H9 (cell line): ENCODE data around the gene OTOL1. TPM values are rescaled to one million over a fixed set of nuclear protein-coding genes. Genes with fewer than 3 reads are reported as not detected.

Experiments
- DNase-seq: peaks from one replicate; pipeline ENCODE4 v3.0.0-alpha.2; 2017
- H2AFZ ChIP-seq: one replicate; pipeline ENCODE4 v1.6.1; 2013; ENCODE audit warnings: mild to moderate bottlenecking, low read length, control low read depth, moderate library complexity
- H2AK5ac ChIP-seq: 2 replicates; pipeline ENCODE4 v1.6.1; 2013; ENCODE audit warnings: low read length, control low read depth, mixed read lengths; ENCODE audit not compliant: insufficient read length
- H2BK120ac ChIP-seq: one replicate; pipeline ENCODE4 v1.6.1; 2013; ENCODE audit warnings: low read depth, mild to moderate bottlenecking, low read length, control low read depth, inconsistent platforms; ENCODE audit not compliant: poor library complexity, severe bottlenecking
- H2BK12ac ChIP-seq: 2 replicates; pipeline ENCODE4 v1.6.1; 2013; ENCODE audit warnings: low read length, control low read depth, mixed read lengths, low read depth; ENCODE audit not compliant: insufficient read length
- H2BK15ac ChIP-seq: 2 replicates; pipeline ENCODE4 v1.6.1; 2013; ENCODE audit warnings: low read depth, low read length, control low read depth
- H2BK20ac ChIP-seq: one replicate; pipeline ENCODE4 v1.6.1; 2013; ENCODE audit warnings: low read depth, mild to moderate bottlenecking, low read length, control low read depth, inconsistent platforms; ENCODE audit not compliant: poor library complexity, severe bottlenecking
- H2BK5ac ChIP-seq: 2 replicates; pipeline ENCODE4 v1.6.1; 2013; ENCODE audit warnings: low read length, control low read depth, mixed read lengths; ENCODE audit not compliant: insufficient read length
- H3K14ac ChIP-seq: 2 replicates; pipeline ENCODE4 v1.6.1; 2013; ENCODE audit warnings: low read length, control low read depth; ENCODE audit not compliant: insufficient read depth
- H3K18ac ChIP-seq: 2 replicates; pipeline ENCODE4 v1.6.1; 2013; ENCODE audit warnings: low read depth, mild to moderate bottlenecking, mixed read lengths, low read length, control low read depth; ENCODE audit not compliant: insufficient read length
- H3K23ac ChIP-seq: 2 replicates; pipeline ENCODE4 v1.6.1; 2013; ENCODE audit warnings: low read length, control low read depth, mixed read lengths, low read depth; ENCODE audit not compliant: insufficient read length
- H3K23me2 ChIP-seq: 2 replicates; pipeline ENCODE4 v1.6.1; 2013; ENCODE audit warnings: low read depth, mild to moderate bottlenecking, mixed read lengths, low read length, control low read depth; ENCODE audit not compliant: insufficient read length, poor library complexity, severe bottlenecking
- H3K27ac ChIP-seq: 2 replicates; pipeline ENCODE4 v1.5.1; 2013; ENCODE audit warnings: low read length, control low read depth, mixed read lengths, low read depth; ENCODE audit not compliant: insufficient read length
- H3K27me3 ChIP-seq: 2 replicates; pipeline ENCODE4 v1.6.1; 2013; ENCODE audit warnings: low read length, control low read depth, inconsistent platforms; ENCODE audit not compliant: insufficient read depth
- H3K4ac ChIP-seq: 2 replicates; pipeline ENCODE4 v1.6.1; 2013; ENCODE audit warnings: low read depth, mild to moderate bottlenecking, control low read depth, inconsistent platforms, low read length, moderate library complexity
- H3K4me1 ChIP-seq: 2 replicates; pipeline ENCODE4 v1.6.1; 2013; ENCODE audit warnings: low read length, control low read depth, inconsistent platforms; ENCODE audit not compliant: insufficient read depth
- H3K4me2 ChIP-seq: 2 replicates; pipeline ENCODE4 v1.6.1; 2013; ENCODE audit warnings: low read length, control low read depth, mixed read lengths; ENCODE audit not compliant: insufficient read length, insufficient read depth
- H3K56ac ChIP-seq: 2 replicates; pipeline ENCODE4 v1.6.1; 2013; ENCODE audit warnings: low read depth, mild to moderate bottlenecking, mixed read lengths, low read length, control low read depth; ENCODE audit not compliant: insufficient read length
- H3K79me1 ChIP-seq: 2 replicates; pipeline ENCODE4 v1.6.1; 2013; ENCODE audit warnings: low read depth, mild to moderate bottlenecking, moderate library complexity, low read length, control low read depth, inconsistent platforms; ENCODE audit not compliant: insufficient read depth, poor library complexity, severe bottlenecking
- H3K79me2 ChIP-seq: 2 replicates; pipeline ENCODE4 v1.6.1; 2013; ENCODE audit warnings: low read length, control low read depth, inconsistent platforms; ENCODE audit not compliant: insufficient read depth
- H3K9ac ChIP-seq: 2 replicates; pipeline ENCODE4 v1.6.1; 2013; ENCODE audit warnings: low read length, control low read depth, mixed read lengths; ENCODE audit not compliant: insufficient read length; ENCODE audit errors: extremely low read depth
- H3K9me3 ChIP-seq: one replicate; pipeline ENCODE4 v1.6.1; 2013; ENCODE audit warnings: low read depth, low read length, inconsistent platforms; ENCODE audit not compliant: control insufficient read depth
- H3T11ph ChIP-seq: one replicate; pipeline ENCODE4 v1.6.1; 2013; ENCODE audit warnings: mild to moderate bottlenecking, low read length, control low read depth, inconsistent platforms
- H4K20me1 ChIP-seq: one replicate; pipeline ENCODE4 v1.6.1; 2013; ENCODE audit not compliant: control insufficient read depth, insufficient read length, insufficient read depth
- H4K5ac ChIP-seq: 2 replicates; pipeline ENCODE4 v1.6.1; 2013; ENCODE audit warnings: low read depth, mild to moderate bottlenecking, mixed read lengths, low read length, control low read depth; ENCODE audit not compliant: insufficient read length
- H4K8ac ChIP-seq: replicated peaks from 2 replicates; pipeline ENCODE4 v1.6.1; 2013; ENCODE audit warnings: low read length, control low read depth, mixed read lengths, low read depth; ENCODE audit not compliant: insufficient read length
- H4K91ac ChIP-seq: 2 replicates; pipeline ENCODE4 v1.6.1; 2013; ENCODE audit warnings: low read depth, mild to moderate bottlenecking, moderate library complexity, mixed read lengths, low read length, control low read depth; ENCODE audit not compliant: insufficient read length
- H3K27ac Mint-ChIP-seq, 3 experiments: 2 replicates in 2 of 3; 3 replicates in 1 of 3; pipeline ENCODE4 v1.8.0; 2020 to 2021; ENCODE audit warnings: mixed read lengths in 3 of 3, mild to moderate bottlenecking in 1 of 3, moderate library complexity in 1 of 3
- H3K27me3 Mint-ChIP-seq: 2 replicates; pipeline ENCODE4 v1.8.0; 2021; ENCODE audit warnings: low read depth, mild to moderate bottlenecking, moderate library complexity, mixed read lengths
- H3K36me3 Mint-ChIP-seq, 3 experiments: 2 replicates in 2 of 3; 3 replicates in 1 of 3; pipeline ENCODE4 v1.8.0; 2020 to 2021; ENCODE audit warnings: low read depth in 3 of 3, mixed read lengths in 3 of 3; ENCODE audit not compliant: insufficient read depth in 1 of 3
- H3K4me1 Mint-ChIP-seq, 2 experiments: 2 replicates each; pipeline ENCODE4 v1.8.0; 2020; ENCODE audit warnings: mixed read lengths in 2 of 2
- H3K4me3 Mint-ChIP-seq, 2 experiments: 2 replicates in 1 of 2; 3 replicates in 1 of 2; pipeline ENCODE4 v1.8.0; 2020 to 2021; ENCODE audit warnings: mild to moderate bottlenecking in 2 of 2, mixed read lengths in 2 of 2, moderate library complexity in 1 of 2
- H3K9me3 Mint-ChIP-seq, 2 experiments: 2 replicates in 1 of 2; 3 replicates in 1 of 2; pipeline ENCODE4 v1.8.0; 2020; ENCODE audit warnings: mild to moderate bottlenecking in 2 of 2, mixed read lengths in 2 of 2, moderate library complexity in 1 of 2
- CTCF ChIP-seq: fragments of 200-600 bp; sonication (generic); conservative IDR thresholded peaks from 3 replicates; pipeline ENCODE4 v1.8.0; 2021; ENCODE audit warnings: antibody characterized with exemption, mild to moderate bottlenecking
- WGBS: extraction: QIAGEN DNeasy Blood & Tissue Kit; methylation state at CpG from one replicate; pipeline ENCODE4 v1.1.7; 2013; ENCODE audit warnings: missing lambda C conversion rate, low lambda C conversion rate, mixed read lengths; ENCODE audit not compliant: insufficient read length; ENCODE audit errors: extremely low coverage; 5-methylcytosine and 5-hydroxymethylcytosine counted together
- total RNA-seq: library from RNA; stranded (reverse); gene quantifications from 2 replicates; pipeline ENCODE4 v1.2.1, GENCODE V29; 2021

The OTOL1 gene
- total RNA-seq, 1 experiment from 2014 or later: not detected

DNA sequence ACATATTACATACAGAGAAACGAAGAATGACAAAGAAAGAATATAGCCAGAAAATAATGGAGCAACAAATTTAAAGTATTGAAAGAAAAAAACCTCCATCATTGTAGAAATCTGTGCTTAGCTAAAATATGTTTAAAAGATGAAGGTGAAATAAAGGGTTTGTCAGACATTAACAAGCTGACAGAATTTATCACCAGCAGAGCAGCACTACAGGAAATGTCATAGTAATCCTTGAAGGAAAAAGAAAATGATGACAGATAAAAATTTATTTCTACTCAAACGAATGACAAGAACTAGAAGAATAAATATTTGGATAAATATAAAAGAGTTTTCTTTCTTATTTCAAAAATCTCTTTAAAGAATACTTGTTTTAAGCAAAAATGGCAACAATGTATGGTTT is 40.6 kb upstream of the OTOL1 start:
- H3K9me3 ChIP-seq: no peaks in the 10 kb centered on the region
- TF ChIP-seq CTCF: no peak
- no peak overlapping the region for H4K91ac ChIP-seq
- H3K9ac ChIP-seq: no peak overlapping the region
- no peaks in the 10 kb centered on the region for H3K79me1 ChIP-seq
- H2AFZ ChIP-seq: no peak overlapping the region
- no peaks in the 10 kb centered on the region for H4K20me1 ChIP-seq
- Mint-ChIP-seq H3K4me1 (peaks cover 5% of the 10 kb centered on the region in 2 experiments; a peak in 3 of 4 replicates), H3K9me3 (no peaks in the 10 kb centered on the region), H3K27me3 (no peaks in the 10 kb centered on the region), H3K36me3 (no peaks in the 10 kb centered on the region), H3K4me3 (no peak overlapping the region), H3K27ac (no peak overlapping the region)
- H2BK20ac ChIP-seq: no peak overlapping the region
- H2BK15ac ChIP-seq: no peak overlapping the region
- H3K4me1 ChIP-seq: no peaks in the 10 kb centered on the region
- H3K4ac ChIP-seq: no peak overlapping the region
- H3K27ac ChIP-seq: no peak overlapping the region
- no CpG with 5 or more reads among the region's 2 CpGs for WGBS
- H3K79me2 ChIP-seq: no peaks in the 10 kb centered on the region
- no peak overlapping the region for H3K23ac ChIP-seq
- no peak overlapping the region for H4K8ac ChIP-seq
- H3K18ac ChIP-seq: no peak overlapping the region
- H4K5ac ChIP-seq: no peak overlapping the region
- no peak overlapping the region for H3T11ph ChIP-seq
- H3K56ac ChIP-seq: no peak overlapping the region
- H3K27me3 ChIP-seq: no peaks in the 10 kb centered on the region
- H2BK120ac ChIP-seq: no peak overlapping the region
- no peak overlapping the region for H2BK5ac ChIP-seq
- H2AK5ac ChIP-seq: no peak overlapping the region
- no peak overlapping the region for H2BK12ac ChIP-seq
- H3K14ac ChIP-seq: no peak overlapping the region
- no peak overlapping the region for H3K4me2 ChIP-seq
- no peak for DNase-seq
- H3K23me2 ChIP-seq: no peaks in the 10 kb centered on the region
